ENCODE measurements around the gene NDUFA11. TPM values are rescaled to one million over a fixed set of nuclear protein-coding genes. Genes with fewer than 3 reads are reported as not detected.

Gene NDUFA11
- total and polyA plus RNA-seq, 11 donors, result 388 to 945 (median 491) TPM

- 78 to 100% (median 89%) methylated on average over 1 of the region's 1 CpG for WGBS, 4 donors
- H3K27ac ChIP-seq, result no peak overlapping the region
- DNase-seq, result no peak
- H3K9me3 ChIP-seq, result no peaks in the 10 kb centered on the region
- no peak for TF ChIP-seq CTCF (IDR thresholded peaks at IDR 0.05)
- no peak for TF ChIP-seq POLR2A (IDR thresholded peaks at IDR 0.05)
- no peak overlapping the region for H3K4me3 ChIP-seq
- peaks cover 0 to 35% (median 19%) of the 10 kb centered on the region in 9 donors for H3K36me3 ChIP-seq
- ATAC-seq, result no peak
- H3K27me3 ChIP-seq, result no peaks in the 10 kb centered on the region
- intact Hi-C loops (cut with DNase I), result no loop called here
- peaks cover 0 to 25% (median 9%) of the 10 kb centered on the region in 12 donors for H3K4me1 ChIP-seq
These were observed 7.0 kb upstream of the NDUFA11 start for GRCh38 chr19:5910638-5910907.

GRCh38 chr19:5908773-5909442, 5.3 kb upstream of the NDUFA11 start:
- WGBS, 4 donors, result 76 to 87% (median 83%) methylated on average over 8 to 14 of the region's 14 CpGs
- DNase-seq (no peak), ATAC-seq (no peak)
- Histone ChIP-seq H3K36me3 (peaks cover 0 to 33% (median 18%) of the 10 kb centered on the region in 9 donors), H3K27ac (no peak overlapping the region), H3K4me1 (peaks cover 0 to 17% (median 10%) of the 10 kb centered on the region in 12 donors), H3K4me3 (no peak overlapping the region), H3K27me3 (no peaks in the 10 kb centered on the region), H3K9me3 (no peaks in the 10 kb centered on the region)
- intact Hi-C loops (cut with DNase I), result loop anchor here in 2 of 10 donors (10.0 kb wide), 2 partner anchors 66 to 466 kb away; partner anchors contain the start of genes ALKBH7 (in 1 of the 2), PSPN (in 1 of the 2) and RANBP3 (in 1 of the 2)
- TF ChIP-seq CTCF (IDR thresholded peaks at IDR 0.05) (no peak), POLR2A (IDR thresholded peaks at IDR 0.05) (no peak)

- no peak for ATAC-seq
- H3K4me3 ChIP-seq, result no peak overlapping the region
- H3K27ac ChIP-seq, result no peak overlapping the region
- no peaks in the 10 kb centered on the region for H3K9me3 ChIP-seq
- peaks cover 0 to 33% (median 18%) of the 10 kb centered on the region in 9 donors for H3K36me3 ChIP-seq
- DNase-seq, result no peak
- WGBS, 4 donors, result 65 to 74% (median 67%) methylated on average over 5 of the region's 5 CpGs
- peaks cover 4 to 24% (median 19%) of the 10 kb centered on the region in 12 donors for H3K4me1 ChIP-seq
- no peaks in the 10 kb centered on the region for H3K27me3 ChIP-seq
- TF ChIP-seq POLR2A (IDR thresholded peaks at IDR 0.05) (no peak), CTCF (IDR thresholded peaks at IDR 0.05) (no peak)
- intact Hi-C loops (cut with DNase I), result loop anchor here in 2 of 10 donors (10.0 kb wide), 2 partner anchors 68 to 468 kb away; partner anchors contain the start of genes ALKBH7 (in 1 of the 2), PSPN (in 1 of the 2) and RANBP3 (in 1 of the 2)
These were observed 3.7 kb upstream of the NDUFA11 start for GRCh38 chr19:5907241-5907640.

- Histone ChIP-seq H3K9me3 (no peaks in the 10 kb centered on the region), H3K27me3 (no peaks in the 10 kb centered on the region), H3K36me3 (peaks cover 0 to 28% (median 22%) of the 10 kb centered on the region in 9 donors), H3K4me1 (peaks cover 4 to 38% (median 23%) of the 10 kb centered on the region in 12 donors), H3K27ac (peak overlapping the region in 11 of 12 donors; percentile 50 to 94 (median 91)), H3K4me3 (peak overlapping the region; percentile 56 to 98 (median 86))
- TF ChIP-seq CTCF (IDR thresholded peaks at IDR 0.05) (no peak), POLR2A (IDR thresholded peaks at IDR 0.05) (no peak)
- ATAC-seq (no peak), DNase-seq (peak in 1 of 5 donors; percentile 26)
- WGBS, 4 donors, result 53 to 54% (median 54%) methylated on average over 31 of the region's 31 CpGs
- intact Hi-C loops (cut with DNase I), result loop anchor here in 2 of 10 donors (2.0 to 10.0 kb wide), 3 partner anchors 70 to 470 kb away; partner anchors contain the start of genes RANBP3 (in 2 of the 2), ALKBH7 (in 1 of the 2) and PSPN (in 1 of the 2)
These were observed 1.7 kb upstream of the NDUFA11 start for GRCh38 chr19:5905114-5905778.

Measured in heart left ventricle (tissue), 16 donors.